H1 (cell line): ENCODE results near the gene AIF1L. TPM values are rescaled to one million over a fixed set of nuclear protein-coding genes. Genes with fewer than 3 reads are reported as not detected.

Experiments
- ATF3 ChIP-seq: IDR thresholded peaks from 2 replicates; pipeline ENCODE4 v1.6.1; 2011; ENCODE audit warnings: low read depth, mild to moderate bottlenecking, low read length; ENCODE audit not compliant: insufficient read depth
- CEBPB ChIP-seq: IDR thresholded peaks from 2 replicates; pipeline ENCODE4 v1.6.1; 2012; ENCODE audit warnings: low read depth, low read length
- CHD1 ChIP-seq: IDR thresholded peaks from 2 replicates; pipeline ENCODE4 v1.6.1; 2012; ENCODE audit warnings: low read depth, low read length, improper control_type of control experiment
- CHD7 ChIP-seq: fragments of 300-600 bp; sonication (generic); IDR thresholded peaks from 2 replicates; pipeline ENCODE4 v1.7.1; 2012; ENCODE audit warnings: low read length, moderate library complexity, mild to moderate bottlenecking, inconsistent platforms; ENCODE audit not compliant: insufficient replicate concordance
- EGR1 ChIP-seq: IDR thresholded peaks from 2 replicates; pipeline ENCODE4 v1.6.1; 2011; ENCODE audit warnings: low read depth, low read length, borderline replicate concordance
- JUN ChIP-seq: IDR thresholded peaks from 2 replicates; pipeline ENCODE4 v1.6.1; 2011; ENCODE audit warnings: low read depth, mild to moderate bottlenecking, improper control_type of control experiment, low read length
- POU5F1 ChIP-seq: IDR thresholded peaks from 2 replicates; pipeline ENCODE4 v1.6.1; 2011; ENCODE audit warnings: low read depth, mild to moderate bottlenecking, low read length, moderate library complexity
- SIX5 ChIP-seq: IDR thresholded peaks from 2 replicates; pipeline ENCODE4 v1.6.1; 2011; ENCODE audit warnings: mild to moderate bottlenecking, low read depth, low read length
- SUZ12 ChIP-seq: fragments of 200-600 bp; sonication (generic); IDR thresholded peaks from 2 replicates; pipeline ENCODE4 v1.6.1; 2012; ENCODE audit warnings: mild to moderate bottlenecking, inconsistent platforms, low read length, moderate library complexity, mixed read lengths
- TCF12 ChIP-seq: IDR thresholded peaks from 2 replicates; pipeline ENCODE4 v1.6.1; 2011; ENCODE audit warnings: low read depth, mild to moderate bottlenecking, low read length
- polyA plus RNA-seq, 7 experiments: library from polyadenylated mRNA; depleted of rRNA in 3 of 7; stranded (reverse) in 5 of 7; unstranded in 2 of 7; fragments of >200 nt in 5 of 7; fragments of 200-250 nt in 2 of 7; gene quantifications; 1 replicate in 5 of 7; 2 replicates in 1 of 7; 4 replicates in 1 of 7; pipeline versions ENCODE4 v1.2.1 to v1.2.3, GENCODE V29; 2011 to 2013; ENCODE audit warnings: missing spikeins in 2 of 7, mixed read lengths in 2 of 7
- total RNA-seq: library from RNA; stranded (reverse); fragmentation: NEBNext Ultra II Directional; extraction: Animal tissue kit (Norgen Biotek cat#: 25700); gene quantifications from 2 replicates; pipeline ENCODE4 v1.2.1, GENCODE V29; 2021

Gene AIF1L
- total and polyA plus RNA-seq, 2 of the 8 experiments (the other 6 are each of a cell fraction or from before 2014, with no cell fraction given): 70.7 to 149 TPM

GRCh38 chr9:131116281-131117120 is 20.2 kb downstream of the AIF1L start (continued):
- no peak for TF ChIP-seq CHD7
- no peak for TF ChIP-seq EGR1
- no peak for TF ChIP-seq POU5F1
- TF ChIP-seq JUN: no peak
- no peak for TF ChIP-seq CHD1
- TF ChIP-seq ATF3: no peak
- no peak for TF ChIP-seq TCF12
- TF ChIP-seq SIX5: no peak
- TF ChIP-seq CEBPB: no peak
- TF ChIP-seq SUZ12: no peak
